ENCODE results near the gene TMEM267.
"Not testable (repeated sequence)": the region's sequence is repeated elsewhere in the genome, so short reads cannot be mapped to it uniquely, and the experiment has no call there.

Gene TMEM267

DNA sequence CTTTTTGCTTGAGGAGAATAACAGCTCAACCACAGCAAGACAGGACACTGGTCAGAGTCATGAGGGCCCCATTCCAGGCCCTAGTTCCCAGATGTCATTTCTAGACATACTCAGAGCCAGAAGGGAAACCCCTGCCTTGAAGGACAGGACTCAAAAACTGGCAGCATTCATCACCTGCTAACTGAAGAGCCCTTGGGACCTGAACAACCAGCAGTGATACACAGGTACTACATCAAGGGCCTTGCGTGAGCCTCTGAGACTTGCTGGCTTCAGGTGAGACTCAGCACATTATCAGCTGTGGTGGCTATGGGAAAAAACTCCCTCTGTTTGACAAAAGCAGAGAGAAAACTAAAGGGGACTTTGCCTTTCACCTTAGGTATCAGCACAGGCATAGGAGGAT is 22.6 kb downstream of the TMEM267 start:
- H3K27me3 ChIP-seq (ENCODE audit: control insufficient read depth in 1 of 2, insufficient read depth in 2 of 2, low read length in 2 of 2) = no peaks in the 10 kb centered on the region
- no peak overlapping the region for H3K27ac ChIP-seq (ENCODE audit: low read depth, low read length)
- H3K9ac ChIP-seq (ENCODE audit: low read depth in 1 of 2, low read length in 2 of 2) = no peak overlapping the region
- peaks cover 0 to 9% of the 10 kb centered on the region in 2 donors for H3K9me3 ChIP-seq (ENCODE audit: control insufficient read depth in 1 of 2, low read length in 2 of 2)
- H3K4me3 ChIP-seq (ENCODE audit: low read depth in 1 of 2, low read length in 2 of 2) = no peak overlapping the region
- H3K4me1 ChIP-seq (ENCODE audit: control insufficient read depth in 1 of 2, insufficient read depth in 2 of 2, low read length in 2 of 2) = no peaks in the 10 kb centered on the region
- peaks cover 3 to 4% of the 10 kb centered on the region in 2 donors for H3K36me3 ChIP-seq (ENCODE audit: control insufficient read depth in 1 of 2, insufficient read depth in 2 of 2, low read length in 2 of 2)

DNA sequence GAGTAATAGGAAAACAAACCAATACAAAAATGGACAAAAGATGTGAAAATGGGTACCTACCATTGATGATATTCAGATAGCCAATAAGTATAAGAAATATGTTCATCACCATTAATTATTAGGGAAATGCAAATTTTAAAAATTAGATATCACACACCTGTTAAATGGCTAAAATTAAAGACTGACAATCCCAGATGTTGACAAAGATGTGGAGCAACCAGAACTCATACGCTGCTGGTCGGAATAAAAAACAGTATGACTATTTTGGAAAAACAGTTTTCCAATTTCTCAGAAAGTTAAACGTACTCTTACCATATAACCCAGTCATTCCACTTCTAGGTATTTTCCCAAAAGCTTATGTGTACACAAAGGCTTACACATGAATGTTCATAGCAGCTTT is 27.1 kb downstream of the TMEM267 start:
- Histone ChIP-seq H3K36me3 (ENCODE audit: control insufficient read depth in 1 of 2, insufficient read depth in 2 of 2, low read length in 2 of 2) (peaks cover 4 to 6% of the 10 kb centered on the region in 2 donors), H3K9ac (ENCODE audit: low read depth in 1 of 2, low read length in 2 of 2) (no peak overlapping the region), H3K9me3 (ENCODE audit: control insufficient read depth in 1 of 2, low read length in 2 of 2) (peaks cover 0 to 9% of the 10 kb centered on the region in 2 donors), H3K27ac (ENCODE audit: low read depth, low read length) (no peak overlapping the region), H3K4me1 (ENCODE audit: control insufficient read depth in 1 of 2, insufficient read depth in 2 of 2, low read length in 2 of 2) (no peaks in the 10 kb centered on the region), H3K27me3 (ENCODE audit: control insufficient read depth in 1 of 2, insufficient read depth in 2 of 2, low read length in 2 of 2) (no peaks in the 10 kb centered on the region), H3K4me3 (ENCODE audit: low read depth in 1 of 2, low read length in 2 of 2) (no peak overlapping the region)

DNA sequence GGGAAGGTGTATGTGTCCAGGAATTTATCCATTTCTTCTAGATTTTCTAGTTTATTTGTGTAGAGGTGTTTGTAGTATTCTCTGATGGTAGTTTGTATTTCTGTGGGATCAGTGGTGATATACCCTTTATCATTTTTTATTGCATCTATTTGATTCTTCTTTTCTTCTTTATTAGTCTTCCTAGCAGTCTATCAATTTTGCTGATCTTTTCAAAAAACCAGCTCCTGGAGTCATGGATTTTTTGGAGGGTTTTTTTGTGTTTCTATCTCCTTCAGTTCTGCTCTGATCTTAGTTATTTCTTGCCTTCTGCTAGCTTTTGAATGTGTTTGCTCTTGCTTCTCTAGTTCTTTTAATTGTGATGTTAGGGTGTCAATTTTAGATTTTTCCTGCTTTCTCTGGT is 42.1 kb downstream of the TMEM267 start:
- not testable (repeated sequence) for H3K36me3 ChIP-seq (ENCODE audit: control insufficient read depth in 1 of 2, insufficient read depth in 2 of 2, low read length in 2 of 2); H3K27ac ChIP-seq (ENCODE audit: low read depth, low read length); H3K9ac ChIP-seq (ENCODE audit: low read depth in 1 of 2, low read length in 2 of 2); H3K4me1 ChIP-seq (ENCODE audit: control insufficient read depth in 1 of 2, insufficient read depth in 2 of 2, low read length in 2 of 2); H3K27me3 ChIP-seq (ENCODE audit: control insufficient read depth in 1 of 2, insufficient read depth in 2 of 2, low read length in 2 of 2); H3K4me3 ChIP-seq (ENCODE audit: low read depth in 1 of 2, low read length in 2 of 2); H3K9me3 ChIP-seq (ENCODE audit: control insufficient read depth in 1 of 2, low read length in 2 of 2)

GRCh38 chr5:43437062-43437660 is 46.5 kb downstream of the TMEM267 start:
- Histone ChIP-seq H3K27me3 (ENCODE audit: control insufficient read depth in 1 of 2, insufficient read depth in 2 of 2, low read length in 2 of 2) (no peaks in the 10 kb centered on the region), H3K9me3 (ENCODE audit: control insufficient read depth in 1 of 2, low read length in 2 of 2) (no peaks in the 10 kb centered on the region), H3K36me3 (ENCODE audit: control insufficient read depth in 1 of 2, insufficient read depth in 2 of 2, low read length in 2 of 2) (no peaks in the 10 kb centered on the region), H3K27ac (ENCODE audit: low read depth, low read length) (no peak overlapping the region), H3K4me1 (ENCODE audit: control insufficient read depth in 1 of 2, insufficient read depth in 2 of 2, low read length in 2 of 2) (peaks cover 11 to 18% of the 10 kb centered on the region in 2 donors), H3K9ac (ENCODE audit: low read depth in 1 of 2, low read length in 2 of 2) (no peak overlapping the region), H3K4me3 (ENCODE audit: low read depth in 1 of 2, low read length in 2 of 2) (no peak overlapping the region)

DNA sequence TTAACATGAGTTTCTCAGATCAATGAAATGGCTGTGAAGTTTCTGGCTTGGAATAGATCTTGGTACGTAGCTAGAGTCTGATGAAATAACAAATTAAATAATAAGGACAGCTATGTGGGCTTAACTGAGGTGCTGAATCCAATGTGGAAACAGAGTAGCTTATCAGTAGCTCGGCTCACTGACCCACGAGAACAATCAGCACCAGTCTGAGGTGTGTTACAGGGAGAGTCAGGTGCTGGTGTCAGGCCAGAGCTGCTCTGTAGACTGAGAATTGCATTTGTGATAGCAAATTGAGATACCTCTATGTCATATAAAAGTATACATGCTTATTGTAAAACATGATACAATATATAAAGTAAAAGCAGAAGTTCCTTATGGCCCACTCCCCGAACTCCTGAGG is 50.3 kb downstream of the TMEM267 start:
- no peak overlapping the region for H3K9ac ChIP-seq (ENCODE audit: low read depth in 1 of 2, low read length in 2 of 2)
- H3K36me3 ChIP-seq (ENCODE audit: control insufficient read depth in 1 of 2, insufficient read depth in 2 of 2, low read length in 2 of 2) = no peaks in the 10 kb centered on the region
- H3K27me3 ChIP-seq (ENCODE audit: control insufficient read depth in 1 of 2, insufficient read depth in 2 of 2, low read length in 2 of 2) = no peaks in the 10 kb centered on the region
- no peak overlapping the region for H3K27ac ChIP-seq (ENCODE audit: low read depth, low read length)
- H3K9me3 ChIP-seq (ENCODE audit: control insufficient read depth in 1 of 2, low read length in 2 of 2) = no peaks in the 10 kb centered on the region
- no peak overlapping the region for H3K4me3 ChIP-seq (ENCODE audit: low read depth in 1 of 2, low read length in 2 of 2)
- H3K4me1 ChIP-seq (ENCODE audit: control insufficient read depth in 1 of 2, insufficient read depth in 2 of 2, low read length in 2 of 2) = peaks cover 16 to 22% of the 10 kb centered on the region in 2 donors

DNA sequence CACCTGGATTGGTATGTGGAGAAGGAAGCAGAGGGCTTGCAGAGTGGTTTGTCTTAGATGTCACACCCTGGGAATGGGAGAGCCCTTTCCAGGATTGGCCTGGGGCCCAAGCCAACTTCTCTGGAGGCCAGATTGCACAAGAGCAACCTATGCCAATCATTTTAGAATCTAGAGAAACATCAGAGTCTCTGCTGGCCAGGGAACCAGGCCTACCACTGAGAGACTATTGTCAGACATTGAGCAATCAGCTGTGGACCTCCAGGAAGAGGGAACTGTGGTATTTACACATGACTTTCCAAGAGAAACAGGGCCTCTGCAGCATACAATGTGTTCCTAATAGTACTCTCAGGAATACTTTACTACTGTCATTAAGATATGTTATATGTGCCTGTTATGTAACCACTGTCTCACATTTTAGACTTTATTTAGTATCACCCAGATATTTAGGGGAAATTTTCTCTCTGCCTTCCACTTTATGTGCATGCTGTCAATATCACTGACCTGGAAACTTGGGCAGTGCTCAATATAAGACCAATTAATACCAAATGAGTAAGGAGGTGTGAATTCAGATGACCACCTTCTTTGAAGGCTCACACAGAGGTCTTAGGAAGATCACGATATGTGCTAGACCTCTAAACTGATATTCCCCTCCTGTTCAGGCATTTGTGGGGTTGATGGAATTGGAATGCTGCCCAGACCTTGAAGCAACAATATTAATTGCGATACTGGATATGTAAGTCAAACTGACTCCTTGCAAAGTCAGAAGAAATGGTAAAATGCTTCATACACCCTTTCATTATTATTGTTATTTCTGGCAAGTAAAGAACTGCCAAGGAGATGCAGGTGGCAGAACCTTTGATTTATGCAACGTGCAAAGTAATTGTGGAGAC is 50.9 kb downstream of the TMEM267 start:
- peaks cover 18 to 22% of the 10 kb centered on the region in 2 donors for H3K4me1 ChIP-seq (ENCODE audit: control insufficient read depth in 1 of 2, insufficient read depth in 2 of 2, low read length in 2 of 2)
- no peak overlapping the region for H3K27ac ChIP-seq (ENCODE audit: low read depth, low read length)
- H3K36me3 ChIP-seq (ENCODE audit: control insufficient read depth in 1 of 2, insufficient read depth in 2 of 2, low read length in 2 of 2) = no peaks in the 10 kb centered on the region
- no peak overlapping the region for H3K9ac ChIP-seq (ENCODE audit: low read depth in 1 of 2, low read length in 2 of 2)
- no peaks in the 10 kb centered on the region for H3K27me3 ChIP-seq (ENCODE audit: control insufficient read depth in 1 of 2, insufficient read depth in 2 of 2, low read length in 2 of 2)
- no peaks in the 10 kb centered on the region for H3K9me3 ChIP-seq (ENCODE audit: control insufficient read depth in 1 of 2, low read length in 2 of 2)
- H3K4me3 ChIP-seq (ENCODE audit: low read depth in 1 of 2, low read length in 2 of 2) = no peak overlapping the region

GRCh38 chr5:43429706-43430105 is 54.0 kb downstream of the TMEM267 start:
- Histone ChIP-seq H3K9ac (ENCODE audit: low read depth in 1 of 2, low read length in 2 of 2) (no peak overlapping the region), H3K9me3 (ENCODE audit: control insufficient read depth in 1 of 2, low read length in 2 of 2) (no peaks in the 10 kb centered on the region), H3K27me3 (ENCODE audit: control insufficient read depth in 1 of 2, insufficient read depth in 2 of 2, low read length in 2 of 2) (no peaks in the 10 kb centered on the region), H3K4me1 (ENCODE audit: control insufficient read depth in 1 of 2, insufficient read depth in 2 of 2, low read length in 2 of 2) (peaks cover 18 to 25% of the 10 kb centered on the region in 2 donors), H3K36me3 (ENCODE audit: control insufficient read depth in 1 of 2, insufficient read depth in 2 of 2, low read length in 2 of 2) (no peaks in the 10 kb centered on the region), H3K4me3 (ENCODE audit: low read depth in 1 of 2, low read length in 2 of 2) (no peak overlapping the region), H3K27ac (ENCODE audit: low read depth, low read length) (no peak overlapping the region)

DNA sequence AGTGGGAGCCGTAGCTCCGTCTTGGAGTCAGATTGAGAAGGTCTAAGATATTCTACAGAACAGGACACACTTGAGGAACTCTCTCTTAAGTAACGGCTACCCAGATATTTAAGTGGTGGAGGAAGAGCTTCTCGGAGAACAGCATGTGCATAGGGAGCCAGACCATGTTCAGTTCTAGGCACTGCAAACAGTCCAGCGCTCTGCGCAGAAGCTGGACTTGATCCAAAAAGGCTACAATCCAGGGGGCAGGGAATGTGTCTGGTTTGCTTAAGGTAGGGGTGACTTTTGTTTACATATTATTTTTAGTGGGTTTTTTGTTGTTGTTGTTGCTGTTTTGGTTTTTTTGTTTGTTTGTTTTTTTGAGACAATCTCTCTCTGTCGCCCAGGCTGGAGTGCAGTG is 54.6 kb downstream of the TMEM267 start:
- Histone ChIP-seq H3K27me3 (ENCODE audit: control insufficient read depth in 1 of 2, insufficient read depth in 2 of 2, low read length in 2 of 2) (no peaks in the 10 kb centered on the region), H3K4me1 (ENCODE audit: control insufficient read depth in 1 of 2, insufficient read depth in 2 of 2, low read length in 2 of 2) (peaks cover 18 to 25% of the 10 kb centered on the region in 2 donors)

DNA sequence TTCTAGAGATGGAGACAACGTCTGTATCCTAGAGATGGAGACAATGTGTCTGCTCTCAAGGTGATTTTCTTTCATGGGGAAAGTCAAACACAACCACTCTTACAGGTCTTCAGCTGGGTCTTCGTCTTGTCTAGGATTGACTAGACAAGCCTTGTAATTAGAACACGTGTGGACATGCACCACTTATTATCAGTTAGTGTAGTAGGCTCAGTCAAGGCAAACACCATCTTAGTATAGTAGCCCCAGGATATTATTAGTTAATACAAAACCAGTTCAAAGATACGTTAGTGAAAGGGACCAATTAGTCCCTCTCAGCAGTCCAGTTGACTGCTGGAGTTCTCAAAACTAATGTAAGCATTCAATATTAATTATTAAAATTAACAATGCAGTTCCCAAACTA is 56.4 kb downstream of the TMEM267 start:
- peaks cover 9 to 14% of the 10 kb centered on the region in 2 donors for H3K4me1 ChIP-seq (ENCODE audit: control insufficient read depth in 1 of 2, insufficient read depth in 2 of 2, low read length in 2 of 2)
- H3K27ac ChIP-seq (ENCODE audit: low read depth, low read length) = no peak overlapping the region
- no peaks in the 10 kb centered on the region for H3K9me3 ChIP-seq (ENCODE audit: control insufficient read depth in 1 of 2, low read length in 2 of 2)
- no peaks in the 10 kb centered on the region for H3K36me3 ChIP-seq (ENCODE audit: control insufficient read depth in 1 of 2, insufficient read depth in 2 of 2, low read length in 2 of 2)
- no peak overlapping the region for H3K9ac ChIP-seq (ENCODE audit: low read depth in 1 of 2, low read length in 2 of 2)
- H3K4me3 ChIP-seq (ENCODE audit: low read depth in 1 of 2, low read length in 2 of 2) = no peak overlapping the region
- no peaks in the 10 kb centered on the region for H3K27me3 ChIP-seq (ENCODE audit: control insufficient read depth in 1 of 2, insufficient read depth in 2 of 2, low read length in 2 of 2)

More for the DNA sequence above, 54.6 kb downstream of the TMEM267 start:
- Histone ChIP-seq H3K9ac (ENCODE audit: low read depth in 1 of 2, low read length in 2 of 2) (no peak overlapping the region), H3K4me3 (ENCODE audit: low read depth in 1 of 2, low read length in 2 of 2) (no peak overlapping the region), H3K36me3 (ENCODE audit: control insufficient read depth in 1 of 2, insufficient read depth in 2 of 2, low read length in 2 of 2) (no peaks in the 10 kb centered on the region), H3K27ac (ENCODE audit: low read depth, low read length) (no peak overlapping the region), H3K9me3 (ENCODE audit: control insufficient read depth in 1 of 2, low read length in 2 of 2) (no peaks in the 10 kb centered on the region)

DNA sequence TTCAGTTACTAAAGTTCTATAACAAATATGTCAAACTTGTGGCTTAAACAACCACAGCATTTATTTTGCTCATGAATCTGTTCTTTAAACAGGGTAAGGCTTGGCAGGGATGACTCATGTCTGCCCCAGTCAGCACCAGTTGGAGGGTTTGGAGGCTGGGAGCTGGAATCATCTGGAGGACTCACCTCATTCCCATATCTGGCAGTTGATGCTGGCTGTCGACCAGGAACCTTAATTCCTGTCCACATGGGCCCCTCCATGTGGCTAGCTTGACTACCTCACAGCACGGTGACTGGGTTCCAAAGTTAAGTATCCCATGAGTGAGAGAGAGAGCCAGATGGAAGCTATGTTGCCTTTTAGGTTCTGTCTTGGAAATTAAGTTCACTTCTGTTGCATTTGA is 57.7 kb downstream of the TMEM267 start:
- Histone ChIP-seq H3K9ac (ENCODE audit: low read depth in 1 of 2, low read length in 2 of 2) (no peak overlapping the region), H3K27ac (ENCODE audit: low read depth, low read length) (no peak overlapping the region), H3K4me3 (ENCODE audit: low read depth in 1 of 2, low read length in 2 of 2) (no peak overlapping the region), H3K4me1 (ENCODE audit: control insufficient read depth in 1 of 2, insufficient read depth in 2 of 2, low read length in 2 of 2) (peaks cover 8 to 16% of the 10 kb centered on the region in 2 donors), H3K27me3 (ENCODE audit: control insufficient read depth in 1 of 2, insufficient read depth in 2 of 2, low read length in 2 of 2) (no peaks in the 10 kb centered on the region), H3K9me3 (ENCODE audit: control insufficient read depth in 1 of 2, low read length in 2 of 2) (no peaks in the 10 kb centered on the region), H3K36me3 (ENCODE audit: control insufficient read depth in 1 of 2, insufficient read depth in 2 of 2, low read length in 2 of 2) (no peaks in the 10 kb centered on the region)

All from duodenal mucosa (tissue), 2 donors.